MG63 (cell line): ENCODE measurements around the gene WASHC2A. TPM values are rescaled to one million over a fixed set of nuclear protein-coding genes. Genes with fewer than 3 reads are reported as not detected.
"Not testable (repeated sequence)": the region's sequence is repeated elsewhere in the genome, so short reads cannot be mapped to it uniquely, and the experiment has no call there.

Experiments used
- DNase-seq: peaks from one replicate; pipeline ENCODE4 v3.0.0-alpha.2; 2020
- H3K27me3 ChIP-seq: fragments of 250-450 bp; sonication (Bioruptor Pico); 2 replicates; pipeline ENCODE4 v1.5.1; 2020; ENCODE audit warnings: mild to moderate bottlenecking, moderate library complexity
- H3K36me3 ChIP-seq: fragments of 250-450 bp; sonication (Bioruptor Pico); 2 replicates; pipeline ENCODE4 v1.5.1; 2020; ENCODE audit warnings: mild to moderate bottlenecking, moderate library complexity
- H3K4me3 ChIP-seq: fragments of 250-450 bp; sonication (Bioruptor Pico); 2 replicates; pipeline ENCODE4 v1.5.1; 2020; ENCODE audit warnings: mild to moderate bottlenecking, moderate library complexity
- H3K9me3 ChIP-seq: fragments of 250-450 bp; sonication (Bioruptor Pico); 2 replicates; pipeline ENCODE4 v1.5.1; 2020; ENCODE audit warnings: mild to moderate bottlenecking, moderate library complexity
- total RNA-seq: library from RNA; depleted of rRNA; stranded (reverse); fragments of >200 nt; shearing (Covaris generic); gene quantifications from 2 replicates; pipeline ENCODE4 v1.2.3, GENCODE V29; 2014; ENCODE audit warnings: low replicate concordance; rRNA removed

Gene WASHC2A
- 21.2 and 22.9 TPM in 2 replicates for total RNA-seq

- not testable (repeated sequence) for H3K27me3 ChIP-seq, H3K36me3 ChIP-seq, H3K9me3 ChIP-seq
- peak within 1 kb of the TSS; percentile 61 for H3K4me3 ChIP-seq
- DNase-seq: peak; percentile 83
Observed at GRCh38 chr10:50067546-50068351, at the start of gene WASHC2A. Gene WASHC2A, plus strand, starts transcription at chr10:50067954. Its CDS starts 52 bp downstream, at chr10:50068006.

GRCh38 chr10:50019279-50019678, 48.5 kb upstream of the WASHC2A start:
- DNase-seq, H3K36me3 ChIP-seq, H3K27me3 ChIP-seq: not testable (repeated sequence)

GRCh38 chr10:50020451-50021024, 47.2 kb upstream of the WASHC2A start:
- H3K36me3 ChIP-seq, DNase-seq, H3K27me3 ChIP-seq, H3K9me3 ChIP-seq, H3K4me3 ChIP-seq: not testable (repeated sequence)

More at GRCh38 chr10:50019279-50019678, 48.5 kb upstream of the WASHC2A start:
- H3K9me3 ChIP-seq, H3K4me3 ChIP-seq: not testable (repeated sequence)

GRCh38 chr10:50021646-50022045, 46.1 kb upstream of the WASHC2A start:
- no peaks in the 10 kb centered on the region for H3K9me3 ChIP-seq
- no peaks in the 10 kb centered on the region for H3K27me3 ChIP-seq
- no peaks in the 10 kb centered on the region for H3K36me3 ChIP-seq
- H3K4me3 ChIP-seq: no peak overlapping the region
- no peak for DNase-seq

GRCh38 chr10:50024716-50025383, 42.9 kb upstream of the WASHC2A start:
- H3K9me3 ChIP-seq, H3K36me3 ChIP-seq, H3K4me3 ChIP-seq, DNase-seq, H3K27me3 ChIP-seq: not testable (repeated sequence)

GRCh38 chr10:50025627-50026026, 42.1 kb upstream of the WASHC2A start:
- no peak for DNase-seq
- Histone ChIP-seq H3K27me3 (no peaks in the 10 kb centered on the region), H3K9me3 (no peaks in the 10 kb centered on the region), H3K36me3 (no peaks in the 10 kb centered on the region), H3K4me3 (no peak overlapping the region)

GRCh38 chr10:50027195-50027594, 40.6 kb upstream of the WASHC2A start:
- H3K4me3 ChIP-seq: no peak overlapping the region
- no peaks in the 10 kb centered on the region for H3K36me3 ChIP-seq
- H3K27me3 ChIP-seq: no peaks in the 10 kb centered on the region
- H3K9me3 ChIP-seq: no peaks in the 10 kb centered on the region
- DNase-seq: no peak

GRCh38 chr10:50033481-50033880, 34.3 kb upstream of the WASHC2A start:
- Histone ChIP-seq H3K36me3 (no peaks in the 10 kb centered on the region), H3K9me3 (no peaks in the 10 kb centered on the region), H3K27me3 (no peaks in the 10 kb centered on the region), H3K4me3 (no peak overlapping the region)
- no peak for DNase-seq

GRCh38 chr10:50035337-50035736, 32.4 kb upstream of the WASHC2A start:
- not testable (repeated sequence) for H3K4me3 ChIP-seq, H3K9me3 ChIP-seq, DNase-seq, H3K36me3 ChIP-seq, H3K27me3 ChIP-seq

- Histone ChIP-seq H3K9me3 (no peaks in the 10 kb centered on the region), H3K36me3 (no peaks in the 10 kb centered on the region), H3K27me3 (no peaks in the 10 kb centered on the region), H3K4me3 (no peak overlapping the region)
- no peak for DNase-seq
Observed at GRCh38 chr10:50044941-50045664, 22.7 kb upstream of the WASHC2A start.

- not testable (repeated sequence) for DNase-seq, H3K4me3 ChIP-seq, H3K9me3 ChIP-seq, H3K36me3 ChIP-seq, H3K27me3 ChIP-seq
Observed at GRCh38 chr10:50046457-50046856, 21.3 kb upstream of the WASHC2A start.

- not testable (repeated sequence) for H3K27me3 ChIP-seq, H3K36me3 ChIP-seq, DNase-seq, H3K9me3 ChIP-seq, H3K4me3 ChIP-seq
Observed at GRCh38 chr10:50047594-50047993, 20.2 kb upstream of the WASHC2A start.

- peak; percentile 26 for DNase-seq
- not testable (repeated sequence) for H3K27me3 ChIP-seq, H3K9me3 ChIP-seq, H3K36me3 ChIP-seq
- peak overlapping the region; percentile 17 for H3K4me3 ChIP-seq
Observed at GRCh38 chr10:50051995-50052660, 15.6 kb upstream of the WASHC2A start.

GRCh38 chr10:50052778-50053376, 14.9 kb upstream of the WASHC2A start:
- H3K4me3 ChIP-seq, H3K36me3 ChIP-seq, H3K27me3 ChIP-seq, H3K9me3 ChIP-seq, DNase-seq: not testable (repeated sequence)

- not testable (repeated sequence) for H3K9me3 ChIP-seq, H3K36me3 ChIP-seq, H3K4me3 ChIP-seq, DNase-seq, H3K27me3 ChIP-seq
Observed at GRCh38 chr10:50055494-50056292, 12.1 kb upstream of the WASHC2A start.
